Stimulated activated CD8-positive, alpha-beta memory T cell treated with anti-CD3 and anti-CD28 coated beads, Interleukin-7, amount 100 ng/mL, for 1 hour (primary cell): ENCODE data around the gene PRAMEF14.
"Not testable (repeated sequence)": the region's sequence is repeated elsewhere in the genome, so short reads cannot be mapped to it uniquely, and the experiment has no call there.

Source experiments
- DNase-seq, 2 donors: peaks; one replicate each; pipeline ENCODE4 v3.0.0-alpha.2; 2020; ENCODE audit warnings: low read depth in 2 of 2

Gene PRAMEF14, protein sequence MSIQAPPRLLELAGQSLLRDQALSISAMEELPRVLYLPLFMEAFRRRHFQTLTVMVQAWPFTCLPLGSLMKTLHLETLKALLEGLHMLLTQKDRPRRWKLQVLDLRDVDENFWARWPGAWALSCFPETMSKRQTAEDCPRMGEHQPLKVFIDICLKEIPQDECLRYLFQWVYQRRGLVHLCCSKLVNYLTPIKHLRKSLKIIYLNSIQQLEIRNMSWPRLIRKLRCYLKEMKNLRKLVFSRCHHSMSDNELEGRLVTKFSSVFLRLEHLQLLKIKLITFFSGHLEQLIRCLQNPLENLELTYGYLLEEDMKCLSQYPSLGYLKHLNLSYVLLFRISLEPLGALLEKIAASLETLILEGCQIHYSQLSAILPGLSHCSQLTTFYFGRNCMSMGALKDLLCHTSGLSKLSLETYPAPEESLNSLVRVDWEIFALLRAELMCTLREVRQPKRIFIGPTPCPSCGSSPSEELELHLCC

DNA sequence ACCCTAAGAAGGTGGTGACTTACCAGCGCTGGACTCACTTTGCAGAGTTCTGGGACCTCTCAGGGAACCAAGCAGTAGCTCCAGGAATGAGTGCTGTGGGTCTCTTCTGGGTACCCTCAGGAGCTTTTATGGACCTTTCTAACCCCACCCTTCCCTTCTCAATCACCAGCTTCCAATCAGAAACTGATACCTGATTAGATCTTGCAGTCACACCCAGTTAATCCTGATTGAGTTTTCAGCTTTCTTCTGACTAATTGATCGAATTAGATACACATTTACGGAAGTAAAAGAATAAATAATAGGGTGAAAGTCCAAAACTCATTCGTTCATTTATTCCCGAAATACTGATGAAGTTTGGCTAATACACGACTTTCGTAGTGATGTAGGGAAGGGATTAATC, at the start of gene PRAMEF14:
PRAMEF14 (minus strand) TSS at position 101 of the 400 bp plus-strand sequence. CDS start 1,820 bp downstream, outside the sequence.
- DNase-seq: not testable (repeated sequence)

GRCh38 chr1:13395311-13395710, 48.4 kb upstream of the PRAMEF14 start:
- not testable (repeated sequence) for DNase-seq

DNA sequence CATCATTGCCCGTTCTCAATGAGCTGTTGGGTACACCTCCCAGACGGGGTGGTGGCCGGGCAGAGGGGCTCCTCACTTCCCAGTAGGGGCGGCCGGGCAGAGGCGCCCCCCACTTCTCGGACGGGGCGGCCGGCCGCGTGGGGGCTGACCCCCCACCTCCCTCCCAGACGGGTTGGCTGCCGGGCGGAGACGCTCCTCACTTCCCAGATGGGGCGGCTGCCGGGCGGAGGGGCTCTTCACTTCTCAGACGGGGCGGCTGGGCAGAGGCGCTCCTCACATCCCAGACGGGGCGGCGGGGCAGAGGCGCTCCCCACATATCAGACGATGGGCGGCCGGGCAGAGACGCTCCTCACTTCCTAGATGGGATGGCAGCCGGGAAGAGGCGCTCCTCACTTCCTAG, 47.8 kb upstream of the PRAMEF14 start:
- DNase-seq: not testable (repeated sequence)

DNA sequence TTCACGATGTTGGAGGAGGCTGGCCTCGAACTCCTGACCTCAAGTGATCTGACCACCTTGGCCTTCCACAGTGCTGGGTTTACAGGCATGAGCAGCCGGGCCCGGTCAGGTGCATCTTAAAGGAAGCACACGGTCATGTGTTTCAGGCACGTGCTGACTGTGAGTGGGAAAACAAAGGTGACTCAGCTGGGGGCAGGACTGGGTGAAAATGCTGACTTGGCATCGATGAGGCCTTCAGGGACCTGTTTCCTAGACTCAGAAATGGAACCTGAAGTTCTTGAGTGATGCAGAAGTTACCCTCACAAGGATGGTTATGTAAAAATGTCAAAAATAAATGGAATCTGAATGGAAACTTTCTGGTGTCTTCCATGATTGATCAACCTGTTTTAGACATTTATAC, 46.1 kb upstream of the PRAMEF14 start:
- DNase-seq: not testable (repeated sequence)

DNA sequence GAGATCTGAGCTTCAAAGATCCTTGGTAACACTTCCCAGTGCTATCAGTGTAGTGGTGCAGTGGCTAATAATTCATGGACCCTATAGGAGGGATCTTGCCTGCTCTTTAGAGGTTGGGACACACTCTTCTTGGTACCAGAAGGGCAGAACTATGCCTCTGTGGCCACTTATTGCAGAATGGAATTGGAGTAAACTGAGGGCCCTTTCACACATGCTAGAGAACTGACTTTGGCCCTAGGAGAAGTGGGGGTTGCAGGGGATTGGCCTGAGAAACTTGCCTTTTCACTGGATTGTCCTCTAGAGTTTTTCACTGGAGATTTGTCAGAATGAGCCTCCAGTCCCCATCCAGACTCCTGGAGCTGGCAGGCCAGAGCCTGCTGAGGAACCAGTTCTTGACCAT, 42.4 kb upstream of the PRAMEF14 start, which contains the start of gene PRAMEF17:
PRAMEF17 (plus strand) TSS at position 301 of the 400 bp plus-strand sequence; CDS start at position 327, 26 bp downstream.
- not testable (repeated sequence) for DNase-seq

DNA sequence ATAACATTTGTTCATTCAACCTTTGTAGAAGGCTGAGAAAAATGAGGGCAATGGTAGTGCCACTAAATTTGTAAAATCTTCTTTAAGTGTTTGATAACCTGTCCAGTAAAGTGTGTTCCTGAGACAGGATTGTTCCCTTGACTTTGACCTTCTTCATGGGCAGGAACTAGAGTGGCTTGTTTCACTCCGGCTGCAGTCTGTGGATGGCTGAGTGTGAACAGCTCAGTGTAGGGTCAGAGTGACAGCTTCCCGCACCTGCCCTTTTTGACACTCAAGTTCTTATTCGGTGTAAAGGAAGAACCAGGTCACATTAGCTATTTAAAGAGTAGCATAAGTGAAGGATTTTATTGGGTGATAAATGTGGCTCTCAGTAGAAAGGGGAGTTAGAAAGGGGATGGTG, 33.4 kb upstream of the PRAMEF14 start:
- not testable (repeated sequence) for DNase-seq

- DNase-seq: not testable (repeated sequence)
These were observed 32.0 kb upstream of the PRAMEF14 start for GRCh38 chr1:13378983-13379382.

GRCh38 chr1:13368544-13368943, 21.6 kb upstream of the PRAMEF14 start:
- DNase-seq: not testable (repeated sequence)

DNA sequence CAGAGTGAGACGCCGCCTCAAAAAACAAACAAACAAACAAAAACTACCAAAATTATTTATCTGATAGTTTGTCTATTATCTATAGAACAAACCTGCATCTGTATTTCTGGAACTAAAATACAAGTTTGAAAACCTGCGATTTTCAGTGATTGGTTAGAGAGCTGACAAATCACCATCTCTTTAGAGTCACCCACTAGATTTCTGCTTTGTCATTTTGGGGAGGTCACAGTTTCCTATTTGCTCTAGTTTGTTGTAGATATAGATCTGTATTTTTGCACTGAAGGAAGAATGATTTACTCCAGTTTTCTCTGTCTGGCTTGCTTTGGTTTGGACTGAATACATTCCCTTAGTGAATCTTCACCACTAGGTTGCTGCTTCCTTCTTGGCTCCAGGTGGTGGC, 19.6 kb upstream of the PRAMEF14 start:
- not testable (repeated sequence) for DNase-seq

DNA sequence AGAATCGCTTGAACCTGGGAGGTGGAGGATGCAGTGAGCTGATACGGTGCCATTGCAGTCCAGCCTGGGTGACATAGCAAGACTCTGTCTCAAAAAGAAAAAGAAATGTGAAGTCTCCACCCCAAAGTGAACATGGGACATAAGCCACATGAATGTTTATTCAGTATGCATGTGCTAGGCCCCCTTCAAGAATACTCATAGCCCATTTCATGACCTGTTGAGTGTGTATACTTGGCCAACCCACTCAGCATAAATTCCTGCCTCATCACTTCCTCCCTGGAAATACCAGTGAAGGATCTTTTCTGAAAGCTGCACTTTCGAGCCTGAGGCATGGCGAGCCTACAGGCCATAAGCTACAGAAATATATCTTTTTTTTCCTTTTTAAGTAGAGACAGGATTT, 18.0 kb upstream of the PRAMEF14 start:
- not testable (repeated sequence) for DNase-seq

GRCh38 chr1:13362364-13362763, 15.4 kb upstream of the PRAMEF14 start:
- not testable (repeated sequence) for DNase-seq

DNA sequence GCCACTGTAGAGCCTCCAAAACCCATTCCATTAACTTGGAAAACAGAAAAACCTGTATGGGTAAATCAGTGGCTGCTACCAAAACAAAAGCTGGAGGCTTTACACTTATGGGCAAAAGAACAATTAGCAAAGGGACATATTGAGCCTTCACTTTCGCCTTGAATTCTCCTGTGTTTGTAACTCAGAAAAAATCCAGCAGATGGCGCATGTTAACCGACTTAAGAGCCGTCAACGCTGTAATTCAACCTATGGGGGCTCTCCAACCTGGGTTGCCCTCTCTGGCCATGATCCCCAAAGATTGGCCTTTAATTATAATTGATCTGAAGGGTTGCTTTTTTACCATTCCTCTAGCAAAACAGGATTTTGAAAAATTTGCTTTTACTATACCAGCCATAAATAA, 9.8 kb upstream of the PRAMEF14 start:
- DNase-seq: not testable (repeated sequence)

GRCh38 chr1:13354475-13354874, 7.5 kb upstream of the PRAMEF14 start:
- DNase-seq: not testable (repeated sequence)

DNA sequence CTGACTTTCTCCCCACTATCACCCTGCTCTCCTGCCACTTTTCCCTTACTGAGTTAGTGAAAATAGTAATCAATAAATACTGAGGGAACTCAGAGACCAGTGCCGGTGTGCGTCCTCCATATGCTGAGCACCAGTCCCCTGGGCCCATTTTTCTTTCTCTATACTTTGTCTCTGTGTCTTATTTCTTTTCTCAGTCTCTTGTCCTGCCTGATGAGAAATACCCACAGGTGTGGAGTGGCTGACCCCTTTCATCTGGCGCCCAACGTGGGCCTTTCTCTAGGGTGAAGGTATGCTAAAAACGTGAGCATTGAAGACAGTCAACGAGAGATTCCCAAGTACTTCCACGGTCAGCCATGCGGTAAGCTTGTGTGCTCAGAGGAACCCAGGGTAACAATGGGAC, 6.5 kb upstream of the PRAMEF14 start:
- DNase-seq: not testable (repeated sequence)

DNA sequence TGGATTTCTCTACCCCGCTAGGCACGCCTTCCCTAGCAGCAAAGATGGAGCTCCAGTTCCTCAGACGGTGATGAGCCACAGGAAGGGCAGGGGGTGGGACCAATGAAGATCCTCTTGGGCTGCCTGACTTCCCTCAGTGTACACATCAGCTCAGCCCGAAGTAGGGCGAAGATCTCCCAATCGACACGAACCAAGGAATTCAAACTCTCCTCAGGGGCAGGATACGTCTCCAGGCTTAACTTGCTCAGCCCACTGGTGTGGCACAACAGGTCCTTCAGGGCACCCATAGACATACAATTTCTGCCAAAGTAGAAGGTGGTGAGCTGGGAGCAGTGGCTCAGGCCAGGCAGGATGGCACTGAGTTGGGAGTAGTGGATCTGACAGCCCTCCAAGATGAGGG, 4.4 kb downstream of the PRAMEF14 start:
- not testable (repeated sequence) for DNase-seq

- not testable (repeated sequence) for DNase-seq
These were observed 31.7 kb downstream of the PRAMEF14 start, which contains the start of gene PRAMEF15 for GRCh38 chr1:13315281-13315680. TSS of gene PRAMEF15 (plus strand) at chr1:13315581. CDS start at chr1:13318408, 2,827 bp downstream.

GRCh38 chr1:13303239-13303638, 43.7 kb downstream of the PRAMEF14 start, which contains the start of gene PRAMEF33:
TSS of gene PRAMEF33 (plus strand) at chr1:13303539. CDS start at chr1:13305955, 2,416 bp downstream.
- not testable (repeated sequence) for DNase-seq

DNA sequence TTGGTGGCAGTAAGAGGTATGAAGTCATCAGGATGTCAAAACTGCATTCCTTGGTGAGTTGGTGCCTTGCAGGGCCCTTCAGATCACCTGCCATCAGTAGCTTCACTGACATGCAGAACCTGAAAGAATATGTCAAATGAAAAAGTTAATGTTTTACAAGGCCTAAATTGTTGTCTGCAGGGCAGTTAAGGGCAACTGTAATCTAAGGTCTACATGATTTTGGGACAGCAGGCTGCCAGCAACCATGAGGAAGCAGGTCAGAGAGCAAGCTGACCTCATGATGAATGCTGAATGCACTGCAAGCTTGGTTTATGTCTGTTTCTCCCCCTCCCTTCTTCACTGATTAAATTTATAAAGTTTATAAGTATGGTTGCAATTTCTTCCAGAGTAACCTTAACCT, 44.7 kb downstream of the PRAMEF14 start:
- DNase-seq: not testable (repeated sequence)

- DNase-seq: not testable (repeated sequence)
These were observed 48.2 kb downstream of the PRAMEF14 start for GRCh38 chr1:13298699-13299098.

GRCh38 chr1:13297216-13297931, 49.6 kb downstream of the PRAMEF14 start:
- DNase-seq: not testable (repeated sequence)
